Measurements from ENCODE around the gene ZNF738. TPM values are rescaled to one million over a fixed set of nuclear protein-coding genes. Genes with fewer than 3 reads are reported as not detected.

The ZNF738 gene
- total and polyA plus RNA-seq, 10 of the 15 experiments (the other 5 are each of a cell fraction or from before 2014, with no cell fraction given), result 11.6 to 29.4 (median 15.0) TPM

DNA sequence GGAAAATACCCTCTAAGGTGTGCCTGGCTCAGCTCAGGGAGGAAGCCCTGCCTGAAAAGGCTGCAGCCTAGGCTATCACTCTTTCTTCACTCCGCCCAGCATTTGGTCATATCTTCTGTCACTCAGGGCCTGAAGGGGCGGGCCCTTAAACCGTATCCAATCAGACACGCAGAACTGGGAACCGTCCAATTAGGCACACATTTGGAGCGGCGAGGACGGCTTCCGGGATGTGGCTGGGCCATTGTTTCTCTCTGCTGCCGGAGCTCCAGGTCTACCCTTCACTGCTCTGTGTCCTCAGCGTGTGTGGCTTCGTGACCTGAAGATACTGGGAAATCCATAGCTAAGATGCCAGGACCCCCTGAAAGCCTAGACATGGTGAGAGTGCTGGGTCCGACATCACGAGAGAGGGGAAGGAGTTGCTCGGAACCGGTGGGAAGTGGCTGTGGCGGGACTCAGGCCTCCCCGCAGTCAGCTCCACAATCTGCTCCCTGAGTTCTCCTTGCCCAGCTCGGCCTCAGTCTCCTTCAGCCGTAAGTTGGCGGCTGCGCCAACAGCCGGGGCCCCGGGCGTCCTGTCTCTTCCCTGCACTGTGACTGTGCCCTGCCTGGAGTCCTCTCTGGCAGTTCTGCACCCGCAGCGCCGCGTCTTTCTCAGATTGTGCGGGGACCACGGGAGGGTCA is 38.2 kb downstream of the ZNF738 start, which contains the start of gene ZNF493 (continued):
- TF ChIP-seq IRF3 (IDR thresholded peaks at IDR 0.05) (peak; percentile 69; the same call in 1 of the 2 replicates), POLR2A (IDR thresholded peaks at IDR 0.05; ENCODE audit: low read depth, low read length) (peak; percentile 92), ZNF274 (IDR thresholded peaks at IDR 0.05; ENCODE audit: insufficient read depth, insufficient read length) (no peak), HCFC1 (IDR thresholded peaks at IDR 0.05; ENCODE audit: low read length) (no peak), CREM (IDR thresholded peaks at IDR 0.05; ENCODE audit: low read depth) (no peak), TAF1 (IDR thresholded peaks at IDR 0.05; ENCODE audit: borderline replicate concordance, low read depth, low read length) (peak; percentile 72; the same call in 1 of the 2 replicates), MXI1 (IDR thresholded peaks at IDR 0.05; ENCODE audit: low read depth, low read length) (peak; percentile 50; the same call in 1 of the 2 replicates), PBX3 (IDR thresholded peaks at IDR 0.05; ENCODE audit: insufficient replicate concordance, low read depth, low read length) (peak; percentile 96), SMAD5 (IDR thresholded peaks at IDR 0.05; ENCODE audit: low read depth) (peak; percentile 64; the same call in 1 of the 2 replicates), CREB1 (IDR thresholded peaks at IDR 0.05; ENCODE audit: low read depth) (peak; percentile 49; the same call in 1 of the 2 replicates), CEBPB (IDR thresholded peaks at IDR 0.05; ENCODE audit: borderline replicate concordance in 1 of 2, low read depth in 2 of 2, low read length in 2 of 2) (no peak), ZNF622 (IDR thresholded peaks at IDR 0.05) (no peak), IRF4 (IDR thresholded peaks at IDR 0.05; ENCODE audit: low read depth, low read length) (no peak), E2F8 (IDR thresholded peaks at IDR 0.05; ENCODE audit: low read depth, partially characterized antibody) (no peak), MYC (IDR thresholded peaks at IDR 0.05; ENCODE audit: insufficient read depth, insufficient read length, insufficient replicate concordance, low read length, severe bottlenecking) (no peak), GABPA (IDR thresholded peaks at IDR 0.05; ENCODE audit: low read depth) (peak; percentile 83), SMAD1 (IDR thresholded peaks at IDR 0.05; ENCODE audit: low read depth, partially characterized antibody) (no peak)
- TF ChIP-seq, protein P1, sequence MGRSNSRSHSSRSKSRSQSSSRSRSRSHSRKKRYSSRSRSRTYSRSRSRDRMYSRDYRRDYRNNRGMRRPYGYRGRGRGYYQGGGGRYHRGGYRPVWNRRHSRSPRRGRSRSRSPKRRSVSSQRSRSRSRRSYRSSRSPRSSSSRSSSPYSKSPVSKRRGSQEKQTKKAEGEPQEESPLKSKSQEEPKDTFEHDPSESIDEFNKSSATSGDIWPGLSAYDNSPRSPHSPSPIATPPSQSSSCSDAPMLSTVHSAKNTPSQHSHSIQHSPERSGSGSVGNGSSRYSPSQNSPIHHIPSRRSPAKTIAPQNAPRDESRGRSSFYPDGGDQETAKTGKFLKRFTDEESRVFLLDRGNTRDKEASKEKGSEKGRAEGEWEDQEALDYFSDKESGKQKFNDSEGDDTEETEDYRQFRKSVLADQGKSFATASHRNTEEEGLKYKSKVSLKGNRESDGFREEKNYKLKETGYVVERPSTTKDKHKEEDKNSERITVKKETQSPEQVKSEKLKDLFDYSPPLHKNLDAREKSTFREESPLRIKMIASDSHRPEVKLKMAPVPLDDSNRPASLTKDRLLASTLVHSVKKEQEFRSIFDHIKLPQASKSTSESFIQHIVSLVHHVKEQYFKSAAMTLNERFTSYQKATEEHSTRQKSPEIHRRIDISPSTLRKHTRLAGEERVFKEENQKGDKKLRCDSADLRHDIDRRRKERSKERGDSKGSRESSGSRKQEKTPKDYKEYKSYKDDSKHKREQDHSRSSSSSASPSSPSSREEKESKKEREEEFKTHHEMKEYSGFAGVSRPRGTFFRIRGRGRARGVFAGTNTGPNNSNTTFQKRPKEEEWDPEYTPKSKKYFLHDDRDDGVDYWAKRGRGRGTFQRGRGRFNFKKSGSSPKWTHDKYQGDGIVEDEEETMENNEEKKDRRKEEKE (IDR thresholded peaks at IDR 0.05), result no peak
- TF ChIP-seq, protein P2, sequence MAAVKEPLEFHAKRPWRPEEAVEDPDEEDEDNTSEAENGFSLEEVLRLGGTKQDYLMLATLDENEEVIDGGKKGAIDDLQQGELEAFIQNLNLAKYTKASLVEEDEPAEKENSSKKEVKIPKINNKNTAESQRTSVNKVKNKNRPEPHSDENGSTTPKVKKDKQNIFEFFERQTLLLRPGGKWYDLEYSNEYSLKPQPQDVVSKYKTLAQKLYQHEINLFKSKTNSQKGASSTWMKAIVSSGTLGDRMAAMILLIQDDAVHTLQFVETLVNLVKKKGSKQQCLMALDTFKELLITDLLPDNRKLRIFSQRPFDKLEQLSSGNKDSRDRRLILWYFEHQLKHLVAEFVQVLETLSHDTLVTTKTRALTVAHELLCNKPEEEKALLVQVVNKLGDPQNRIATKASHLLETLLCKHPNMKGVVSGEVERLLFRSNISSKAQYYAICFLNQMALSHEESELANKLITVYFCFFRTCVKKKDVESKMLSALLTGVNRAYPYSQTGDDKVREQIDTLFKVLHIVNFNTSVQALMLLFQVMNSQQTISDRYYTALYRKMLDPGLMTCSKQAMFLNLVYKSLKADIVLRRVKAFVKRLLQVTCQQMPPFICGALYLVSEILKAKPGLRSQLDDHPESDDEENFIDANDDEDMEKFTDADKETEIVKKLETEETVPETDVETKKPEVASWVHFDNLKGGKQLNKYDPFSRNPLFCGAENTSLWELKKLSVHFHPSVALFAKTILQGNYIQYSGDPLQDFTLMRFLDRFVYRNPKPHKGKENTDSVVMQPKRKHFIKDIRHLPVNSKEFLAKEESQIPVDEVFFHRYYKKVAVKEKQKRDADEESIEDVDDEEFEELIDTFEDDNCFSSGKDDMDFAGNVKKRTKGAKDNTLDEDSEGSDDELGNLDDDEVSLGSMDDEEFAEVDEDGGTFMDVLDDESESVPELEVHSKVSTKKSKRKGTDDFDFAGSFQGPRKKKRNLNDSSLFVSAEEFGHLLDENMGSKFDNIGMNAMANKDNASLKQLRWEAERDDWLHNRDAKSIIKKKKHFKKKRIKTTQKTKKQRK (IDR thresholded peaks at IDR 0.05; ENCODE audit: low read depth, low read length), result peak; percentile 81
